Loucy (cell line): ENCODE measurements around the gene DKK3.

Experiments
- H2AFZ ChIP-seq: fragments of 200-600 bp; sonication (generic); 2 replicates; pipeline ENCODE4 v1.6.0; 2016; ENCODE audit warnings: antibody characterized with exemption, mild to moderate bottlenecking, low read length, moderate library complexity
- H3F3A ChIP-seq: fragments of 200-600 bp; 2 replicates; pipeline ENCODE4 v1.6.0; 2016; ENCODE audit warnings: antibody characterized with exemption, low read depth, mild to moderate bottlenecking
- H3K27me3 ChIP-seq: fragments of 200-600 bp; sonication (generic); 2 replicates; pipeline ENCODE4 v1.6.1; 2014; ENCODE audit warnings: low read length, mild to moderate bottlenecking; ENCODE audit not compliant: insufficient read depth, poor library complexity, severe bottlenecking
- H3K36me3 ChIP-seq: fragments of 200-600 bp; sonication (generic); 2 replicates; pipeline ENCODE4 v1.6.1; 2016; ENCODE audit warnings: low read length; ENCODE audit not compliant: insufficient read depth
- H3K4me1 ChIP-seq: fragments of 200-600 bp; sonication (generic); 2 replicates; pipeline ENCODE4 v1.5.1; 2014; ENCODE audit warnings: low read length, mild to moderate bottlenecking; ENCODE audit not compliant: insufficient read depth, poor library complexity, severe bottlenecking
- H3K4me2 ChIP-seq: fragments of 200-600 bp; sonication (generic); 2 replicates; pipeline ENCODE4 v1.6.0; 2014; ENCODE audit warnings: antibody characterized with exemption, low read length, low read depth, mild to moderate bottlenecking; ENCODE audit not compliant: poor library complexity, severe bottlenecking
- H3K4me3 ChIP-seq: fragments of 200-600 bp; sonication (generic); 2 replicates; pipeline ENCODE4 v1.5.1; 2014; ENCODE audit warnings: low read length, mild to moderate bottlenecking, mixed read lengths; ENCODE audit not compliant: poor library complexity, severe bottlenecking
- H3K79me2 ChIP-seq: fragments of 200-600 bp; sonication (generic); 2 replicates; pipeline ENCODE4 v1.6.1; 2014; ENCODE audit warnings: low read length; ENCODE audit not compliant: insufficient read depth
- H3K9ac ChIP-seq: fragments of 200-600 bp; sonication (generic); 2 replicates; pipeline ENCODE4 v1.6.0; 2014; ENCODE audit warnings: mild to moderate bottlenecking, low read depth, low read length, moderate library complexity; ENCODE audit not compliant: poor library complexity, severe bottlenecking
- H3K9me2 ChIP-seq: fragments of 200-600 bp; sonication (generic); replicated peaks from 2 replicates; pipeline ENCODE4 v1.6.1; 2016; ENCODE audit warnings: low read depth, low read length, mixed read lengths
- H3K9me3 ChIP-seq: fragments of 200-600 bp; sonication (generic); 2 replicates; pipeline ENCODE4 v1.6.1; 2014; ENCODE audit warnings: mild to moderate bottlenecking, antibody characterized with exemption, low read length, low read depth; ENCODE audit not compliant: insufficient read depth
- H4K20me1 ChIP-seq: fragments of 200-600 bp; sonication (generic); 2 replicates; pipeline ENCODE4 v1.6.0; 2014; ENCODE audit warnings: antibody characterized with exemption, low read length, mild to moderate bottlenecking; ENCODE audit not compliant: insufficient read depth, poor library complexity, severe bottlenecking
- EZH2phosphoT487 ChIP-seq: fragments of 200-600 bp; IDR thresholded peaks from 2 replicates; pipeline ENCODE4 v1.6.1; 2018; ENCODE audit warnings: antibody characterized with exemption, mild to moderate bottlenecking, moderate library complexity, borderline replicate concordance
- TF ChIP-seq, protein P1 (sequence below): fragments of 200-600 bp; sonication (generic); conservative IDR thresholded peaks from 2 replicates; pipeline ENCODE4 v1.5.1; 2014; ENCODE audit warnings: mild to moderate bottlenecking, antibody characterized with exemption, low read length

The DKK3 gene

DNA sequence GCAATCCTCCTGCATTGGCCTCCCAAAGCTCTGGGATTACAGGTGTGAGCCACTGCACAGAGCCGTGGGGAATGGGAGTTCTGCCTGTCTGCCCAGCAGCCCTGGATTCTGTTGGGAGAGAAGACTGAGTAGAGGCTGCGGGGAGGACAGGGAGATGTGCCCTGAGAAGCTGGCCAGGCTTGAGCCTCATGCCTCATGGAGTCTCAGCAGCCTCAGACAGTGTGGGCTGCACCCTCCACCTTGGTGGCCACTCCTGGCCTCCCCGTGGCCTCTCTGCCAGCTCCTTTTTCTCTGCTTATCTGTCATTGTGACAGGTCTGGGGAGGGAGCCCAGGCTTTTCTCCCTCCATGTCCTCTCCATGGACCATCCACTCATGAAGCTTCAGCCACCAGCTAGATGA lies 43.2 kb downstream of the DKK3 start:
- Histone ChIP-seq H3K4me3 (no peak overlapping the region), H3K79me2 (no peaks in the 10 kb centered on the region), H3K9ac (no peak overlapping the region), H3K27me3 (no peaks in the 10 kb centered on the region), H3K36me3 (no peaks in the 10 kb centered on the region), H3K9me2 (no peaks in the 10 kb centered on the region), H3K4me1 (peaks cover 18% of the 10 kb centered on the region), H3K4me2 (no peak overlapping the region), H3K9me3 (no peaks in the 10 kb centered on the region), H3F3A (no peaks in the 10 kb centered on the region), H4K20me1 (no peaks in the 10 kb centered on the region), H2AFZ (no peak overlapping the region)
- TF ChIP-seq, protein P1, sequence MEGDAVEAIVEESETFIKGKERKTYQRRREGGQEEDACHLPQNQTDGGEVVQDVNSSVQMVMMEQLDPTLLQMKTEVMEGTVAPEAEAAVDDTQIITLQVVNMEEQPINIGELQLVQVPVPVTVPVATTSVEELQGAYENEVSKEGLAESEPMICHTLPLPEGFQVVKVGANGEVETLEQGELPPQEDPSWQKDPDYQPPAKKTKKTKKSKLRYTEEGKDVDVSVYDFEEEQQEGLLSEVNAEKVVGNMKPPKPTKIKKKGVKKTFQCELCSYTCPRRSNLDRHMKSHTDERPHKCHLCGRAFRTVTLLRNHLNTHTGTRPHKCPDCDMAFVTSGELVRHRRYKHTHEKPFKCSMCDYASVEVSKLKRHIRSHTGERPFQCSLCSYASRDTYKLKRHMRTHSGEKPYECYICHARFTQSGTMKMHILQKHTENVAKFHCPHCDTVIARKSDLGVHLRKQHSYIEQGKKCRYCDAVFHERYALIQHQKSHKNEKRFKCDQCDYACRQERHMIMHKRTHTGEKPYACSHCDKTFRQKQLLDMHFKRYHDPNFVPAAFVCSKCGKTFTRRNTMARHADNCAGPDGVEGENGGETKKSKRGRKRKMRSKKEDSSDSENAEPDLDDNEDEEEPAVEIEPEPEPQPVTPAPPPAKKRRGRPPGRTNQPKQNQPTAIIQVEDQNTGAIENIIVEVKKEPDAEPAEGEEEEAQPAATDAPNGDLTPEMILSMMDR, result no peak
- no peak for TF ChIP-seq EZH2phosphoT487

GRCh38 chr11:11964774-11965150 lies 43.7 kb downstream of the DKK3 start:
- Histone ChIP-seq H3K4me1 (peaks cover 22% of the 10 kb centered on the region), H2AFZ (no peak overlapping the region), H3F3A (no peaks in the 10 kb centered on the region), H3K36me3 (no peaks in the 10 kb centered on the region), H3K27me3 (no peaks in the 10 kb centered on the region), H3K79me2 (no peaks in the 10 kb centered on the region), H3K9me3 (no peaks in the 10 kb centered on the region), H3K9me2 (no peaks in the 10 kb centered on the region), H3K9ac (no peak overlapping the region), H4K20me1 (no peaks in the 10 kb centered on the region), H3K4me2 (no peak overlapping the region), H3K4me3 (no peak overlapping the region)
- no peak for TF ChIP-seq EZH2phosphoT487
- TF ChIP-seq, protein P1, result no peak

DNA sequence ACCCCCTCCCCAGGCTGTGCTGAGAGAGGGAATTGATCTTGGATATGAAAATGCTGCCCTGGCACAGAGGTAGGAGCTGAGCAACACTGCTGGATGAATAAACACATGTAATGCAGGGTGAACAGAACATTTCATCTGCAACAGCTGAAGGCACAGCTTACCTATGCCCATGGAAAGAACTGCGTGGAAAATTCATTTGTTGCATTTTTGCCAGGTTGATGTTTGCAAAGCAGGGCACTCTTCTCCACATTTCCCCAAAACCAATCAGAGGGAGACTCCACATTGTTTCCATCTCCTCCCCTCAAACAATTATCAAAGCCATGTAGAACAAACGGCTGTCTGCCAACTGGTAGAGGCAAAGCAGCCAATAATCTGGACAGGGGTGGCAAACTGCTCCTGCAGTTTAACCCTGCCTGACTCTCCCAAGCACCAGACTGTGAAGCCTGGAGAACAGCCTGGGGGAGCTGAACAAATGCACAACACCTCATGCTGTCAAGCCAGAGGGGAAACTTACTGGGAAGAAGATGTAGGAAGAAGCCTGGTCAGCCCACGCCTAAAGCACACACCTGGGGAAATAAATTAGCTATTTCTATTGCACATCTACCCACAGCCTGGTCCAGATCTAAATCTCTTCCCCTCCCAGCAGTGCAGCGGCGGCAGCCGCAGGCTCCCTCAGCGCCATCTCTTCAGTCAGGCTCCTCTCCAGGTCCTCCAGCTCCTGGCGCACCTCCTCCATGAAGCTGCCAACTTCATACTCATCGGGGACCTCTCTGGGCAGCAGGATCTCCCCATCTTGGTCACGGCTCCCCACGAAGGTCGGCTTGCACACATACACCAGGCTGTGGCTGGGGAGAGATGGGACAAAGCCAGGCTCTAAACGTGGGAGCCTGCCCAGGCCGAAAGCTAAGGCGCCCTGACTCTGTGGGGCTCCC lies 44.3 kb downstream of the DKK3 start:
- no peaks in the 10 kb centered on the region for H4K20me1 ChIP-seq
- H3K4me1 ChIP-seq, result peaks cover 29% of the 10 kb centered on the region
- H3K9ac ChIP-seq, result no peak overlapping the region
- H3K79me2 ChIP-seq, result no peaks in the 10 kb centered on the region
- H3K9me3 ChIP-seq, result no peaks in the 10 kb centered on the region
- no peak overlapping the region for H3K4me2 ChIP-seq
- H3K36me3 ChIP-seq, result no peaks in the 10 kb centered on the region
- TF ChIP-seq, protein P1, result no peak
- TF ChIP-seq EZH2phosphoT487, result no peak
- H3K9me2 ChIP-seq, result no peaks in the 10 kb centered on the region
- no peaks in the 10 kb centered on the region for H3K27me3 ChIP-seq
- no peak overlapping the region for H2AFZ ChIP-seq
- no peak overlapping the region for H3K4me3 ChIP-seq
- no peaks in the 10 kb centered on the region for H3F3A ChIP-seq
